GM18907 (cell line): ENCODE data around the gene OCA2.
"Not testable (repeated sequence)": the region's sequence is repeated elsewhere in the genome, so short reads cannot be mapped to it uniquely, and the experiment has no call there.

Experiments
- ATAC-seq: cut with Tn5 transposase; IDR thresholded peaks from one replicate; pipeline ENCODE4 v1.9.1; 2021; ENCODE audit warnings: mild to moderate bottlenecking, moderate library complexity; ENCODE audit not compliant: unreplicated experiment

The OCA2 gene

DNA sequence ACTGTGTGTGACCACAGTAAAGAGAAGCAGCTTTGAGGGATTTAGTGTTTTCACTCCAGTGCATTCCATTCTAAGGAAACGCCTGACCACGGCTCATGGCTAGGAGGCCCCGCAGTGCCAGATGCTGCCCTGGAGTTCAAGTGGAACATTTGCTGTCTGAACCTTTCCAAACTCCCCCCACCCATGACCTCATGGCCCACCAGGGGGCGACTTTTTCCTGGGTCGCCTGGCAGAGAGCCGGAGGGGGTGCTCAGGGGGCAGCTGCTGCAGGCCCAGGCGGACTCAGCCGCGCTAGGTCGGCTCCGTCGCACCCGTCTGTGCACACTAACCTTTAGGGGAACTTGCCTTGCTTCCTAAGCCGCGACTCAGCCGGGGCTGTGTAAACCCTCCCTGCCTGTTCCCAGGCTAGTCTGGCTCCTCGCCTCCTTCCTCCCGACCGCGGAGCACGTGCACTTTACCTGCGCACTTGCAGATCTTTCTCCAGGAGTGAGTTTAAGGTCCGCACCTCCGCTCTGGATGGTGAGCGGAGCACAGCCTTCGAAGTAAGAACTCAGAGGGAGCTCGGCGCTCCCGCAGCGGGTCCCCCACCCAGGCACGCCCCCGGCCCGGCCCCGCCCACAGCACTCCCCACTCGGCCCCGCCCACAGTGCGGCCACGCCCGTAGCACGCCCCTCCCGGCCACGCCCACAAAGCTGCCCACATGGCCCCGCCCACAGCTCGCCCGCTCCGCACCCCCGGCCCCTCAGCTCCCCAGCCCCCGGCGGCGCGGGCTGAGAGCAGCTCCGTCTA, at the start of gene OCA2:
Gene OCA2, minus strand, starts transcription at position 550 of the 789 bp plus-strand sequence. CDS start 17,441 bp downstream, outside the sequence.
- ATAC-seq = no peak

DNA sequence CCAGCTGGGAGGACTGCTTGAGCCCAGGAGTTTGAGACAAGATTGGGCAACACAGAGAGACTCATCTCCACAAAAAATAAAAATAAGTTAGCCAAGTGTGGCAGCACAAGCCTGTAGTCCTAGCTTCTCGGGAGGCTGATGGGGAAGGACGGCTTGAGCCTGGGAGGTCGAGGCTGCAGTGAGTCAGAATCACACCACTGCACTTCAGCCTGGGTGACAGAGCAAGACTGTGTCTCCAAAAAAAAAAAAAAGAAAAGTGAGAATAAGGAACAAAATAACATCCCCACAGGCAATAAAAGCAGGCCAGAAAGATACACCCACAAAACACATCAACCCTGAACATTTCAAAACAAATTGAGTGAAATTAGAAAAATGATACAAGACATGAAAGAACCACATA, 48.7 kb upstream of the OCA2 start:
- no peak for ATAC-seq

DNA sequence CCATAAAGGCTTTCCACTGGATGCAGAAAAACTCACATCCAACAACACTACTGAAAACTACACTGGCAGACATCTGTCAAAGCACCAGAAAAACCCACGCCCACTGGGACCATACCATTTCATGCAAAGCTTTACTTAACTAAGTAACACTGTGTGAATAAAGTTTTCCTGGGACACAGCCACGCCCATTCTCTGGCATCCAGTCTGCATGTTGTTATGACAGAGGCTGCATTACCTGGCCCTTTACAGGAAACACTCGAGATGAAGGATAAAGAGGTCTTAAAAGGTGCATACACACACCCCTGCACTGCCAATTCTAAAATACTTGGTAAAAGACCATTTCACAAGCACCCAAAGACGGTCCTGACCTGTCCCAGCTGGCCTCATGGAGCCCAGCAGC, 46.3 kb upstream of the OCA2 start:
- not testable (repeated sequence) for ATAC-seq

DNA sequence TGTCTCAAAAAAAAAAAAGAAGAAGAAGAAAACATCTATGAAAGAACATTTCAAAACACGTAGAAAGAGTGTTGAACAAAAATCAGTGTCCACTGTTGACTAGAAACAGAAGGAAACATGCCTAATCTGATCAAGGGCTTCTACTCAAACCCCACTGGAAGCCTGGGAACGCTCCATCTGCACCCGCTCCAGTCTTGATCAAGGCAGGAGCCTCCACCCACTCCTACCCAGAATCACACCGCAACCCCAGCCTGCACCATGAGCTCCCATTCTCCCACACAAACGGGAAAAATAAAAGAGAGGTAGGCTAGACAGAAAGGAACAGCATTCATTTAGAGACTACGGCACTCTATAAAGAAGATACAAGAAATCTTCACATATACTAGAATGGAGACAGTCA, 40.9 kb upstream of the OCA2 start:
- no peak for ATAC-seq

DNA sequence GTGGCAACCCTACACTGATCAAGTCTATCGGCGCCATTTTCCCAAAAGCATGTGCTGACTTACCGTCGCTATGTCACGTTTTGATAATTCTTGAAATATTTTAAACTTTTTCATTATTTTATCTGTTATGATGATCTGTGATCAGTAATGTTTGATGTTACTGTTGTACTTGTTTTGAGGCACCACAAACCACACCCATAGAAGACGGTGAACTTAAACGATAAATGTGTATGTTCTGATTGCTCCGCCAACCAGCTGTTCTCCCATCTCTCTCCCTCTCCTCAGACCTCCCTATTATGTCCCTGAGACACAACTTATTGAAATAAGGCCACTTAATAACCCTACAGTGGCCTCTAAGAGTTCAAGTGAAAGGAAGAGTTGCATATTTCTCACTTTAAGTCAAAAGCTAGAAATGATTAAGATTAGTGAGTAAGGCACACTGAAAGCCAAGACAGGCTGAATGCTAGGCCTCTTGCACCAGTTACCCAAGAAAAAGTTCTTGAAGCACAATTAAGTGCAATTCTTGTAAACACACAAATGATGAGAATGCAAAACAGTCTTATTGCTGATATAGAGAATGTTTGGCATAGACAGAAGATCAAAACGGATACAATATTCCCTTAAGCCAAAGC, 38.4 kb upstream of the OCA2 start:
- not testable (repeated sequence) for ATAC-seq

DNA sequence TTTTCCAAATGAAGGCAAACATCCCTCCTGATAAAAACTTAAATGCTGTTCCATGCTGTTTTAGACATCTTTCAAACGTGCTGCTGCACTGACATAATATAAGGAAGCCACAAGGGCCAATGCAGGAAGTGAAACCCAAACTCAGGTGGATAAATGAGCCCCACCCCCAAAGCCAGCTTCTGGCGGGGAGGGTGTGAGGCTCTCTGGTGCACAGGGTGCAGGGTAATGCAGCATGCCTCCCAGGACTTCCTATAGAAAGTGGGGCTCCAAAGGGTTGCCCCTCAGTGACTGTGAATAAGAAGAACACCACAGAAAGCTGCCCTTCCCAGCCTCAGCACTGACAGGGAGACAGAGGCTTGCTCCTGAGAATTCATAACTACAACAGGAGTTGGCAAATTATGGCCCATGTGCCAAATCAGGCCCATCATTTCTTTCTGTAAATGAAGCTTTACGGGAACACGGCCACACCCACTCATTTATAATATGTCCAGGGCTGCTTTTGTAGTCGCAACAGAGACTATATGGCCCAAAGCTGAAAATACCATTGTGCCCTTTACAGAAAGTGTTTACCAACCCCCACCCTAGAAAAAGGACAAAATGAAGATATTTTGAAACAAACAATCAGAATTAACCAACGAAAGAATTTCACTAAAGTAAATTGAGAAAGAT, 37.3 kb upstream of the OCA2 start:
- ATAC-seq = peak; percentile 100

DNA sequence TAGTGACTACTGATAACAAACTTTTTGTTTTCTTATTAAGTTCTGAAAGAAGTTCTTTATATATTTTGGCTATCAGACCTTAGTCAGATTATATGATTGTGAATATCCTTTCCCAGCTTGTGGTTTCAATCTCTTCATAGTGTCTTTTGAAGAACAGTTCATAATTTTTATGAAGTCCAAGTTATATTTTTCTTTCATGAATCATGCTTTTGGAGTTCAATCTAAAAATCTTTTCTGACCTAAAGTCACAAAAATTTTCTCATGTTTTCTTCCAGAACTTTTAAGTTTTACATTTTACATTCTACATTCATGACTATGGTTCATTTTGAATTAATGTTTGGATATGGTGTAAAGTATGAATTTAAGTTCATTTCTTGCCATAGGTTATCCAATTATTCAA, 34.2 kb upstream of the OCA2 start:
- no peak for ATAC-seq

DNA sequence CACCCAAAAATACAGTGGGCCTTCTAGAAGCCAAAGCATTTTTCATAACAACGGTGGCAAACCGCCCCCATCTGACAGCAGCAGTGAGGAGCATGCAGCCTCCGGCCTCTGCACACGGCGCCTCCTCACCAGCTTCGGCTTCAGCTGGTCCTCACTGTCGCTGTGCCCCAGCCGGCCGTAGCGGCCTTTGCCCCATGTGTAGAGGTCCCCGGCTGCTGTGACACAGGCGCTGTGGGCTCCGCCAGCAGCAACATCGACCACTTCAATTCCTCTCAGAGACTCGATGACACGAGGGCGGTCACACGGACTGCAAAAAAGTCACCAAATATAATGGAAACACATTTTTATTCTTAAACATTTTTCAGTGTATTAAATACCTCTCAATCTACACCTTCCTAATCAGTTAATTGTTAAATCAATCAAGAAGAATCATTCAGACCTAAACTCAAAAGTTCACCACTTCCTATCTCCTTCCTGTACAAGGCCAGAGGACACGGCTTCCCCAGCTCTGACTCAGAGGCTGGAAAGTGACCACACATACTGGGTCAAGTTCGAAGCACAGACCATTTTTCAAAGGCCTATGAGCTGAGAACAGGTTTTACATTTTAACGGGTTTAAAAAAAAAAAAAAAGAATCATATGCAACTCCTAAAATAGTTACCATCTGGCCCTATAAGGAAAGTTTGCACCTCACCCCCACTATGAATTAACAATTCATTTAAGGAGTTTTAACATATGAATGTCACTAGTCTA, 33.6 kb upstream of the OCA2 start:
- no peak for ATAC-seq

DNA sequence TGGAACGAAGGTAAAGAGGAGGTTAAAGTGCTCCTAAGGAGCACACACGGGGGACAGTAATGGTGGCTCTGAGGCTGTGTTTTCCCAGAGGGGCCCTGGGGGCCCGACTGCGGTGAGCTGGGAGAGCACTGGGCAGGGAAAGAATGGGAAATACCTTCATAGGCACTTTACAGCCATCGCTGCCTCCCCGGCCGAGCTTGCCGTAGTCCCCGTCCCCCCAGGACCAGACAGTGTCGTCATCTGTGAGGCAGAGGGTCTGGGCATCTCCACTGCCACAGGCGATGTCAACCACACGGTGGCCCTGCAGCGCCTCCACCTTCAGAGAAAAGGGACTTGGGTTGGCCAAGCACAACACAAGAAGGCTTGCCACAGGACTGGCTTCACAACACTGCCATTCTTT, 32.8 kb upstream of the OCA2 start:
- no peak for ATAC-seq

DNA sequence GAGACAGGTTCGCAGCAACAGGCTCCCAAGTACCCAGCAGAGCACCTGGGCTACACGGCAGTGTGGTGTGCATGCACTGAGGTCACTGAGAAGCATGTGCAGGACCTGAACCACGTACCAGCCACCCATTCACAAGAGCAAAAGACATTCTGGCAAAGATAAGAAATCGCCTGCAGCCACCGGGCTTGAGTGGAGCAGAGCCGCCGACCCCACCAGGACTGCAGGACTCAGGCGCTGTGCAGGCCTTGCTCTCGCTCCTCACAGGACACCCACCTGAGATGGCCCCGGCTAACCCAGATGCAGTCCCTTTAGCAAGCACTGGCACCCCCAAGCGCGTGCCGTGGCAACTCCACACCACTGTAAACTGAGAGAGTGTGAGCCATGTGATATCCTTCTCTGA, 32.3 kb upstream of the OCA2 start:
- no peak for ATAC-seq

DNA sequence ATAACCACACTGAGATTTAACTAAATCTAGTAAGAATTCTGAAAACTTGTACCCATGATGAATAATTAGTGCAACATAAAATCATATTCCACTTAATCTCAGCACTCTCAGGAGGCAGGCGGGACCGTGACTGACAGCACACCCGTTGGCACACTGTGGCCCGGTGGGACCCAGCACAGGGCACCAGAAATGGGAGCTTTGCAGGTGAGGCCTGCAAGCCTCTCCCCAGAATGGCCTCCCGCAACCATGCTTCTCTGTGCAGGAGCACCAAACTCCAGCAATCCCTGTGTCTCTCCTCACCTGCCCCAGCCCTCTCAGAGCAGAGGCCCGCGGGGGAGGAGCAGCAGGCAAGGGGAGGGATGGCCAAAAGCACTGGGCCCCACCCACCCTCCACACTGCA, 31.5 kb upstream of the OCA2 start:
- ATAC-seq = no peak

DNA sequence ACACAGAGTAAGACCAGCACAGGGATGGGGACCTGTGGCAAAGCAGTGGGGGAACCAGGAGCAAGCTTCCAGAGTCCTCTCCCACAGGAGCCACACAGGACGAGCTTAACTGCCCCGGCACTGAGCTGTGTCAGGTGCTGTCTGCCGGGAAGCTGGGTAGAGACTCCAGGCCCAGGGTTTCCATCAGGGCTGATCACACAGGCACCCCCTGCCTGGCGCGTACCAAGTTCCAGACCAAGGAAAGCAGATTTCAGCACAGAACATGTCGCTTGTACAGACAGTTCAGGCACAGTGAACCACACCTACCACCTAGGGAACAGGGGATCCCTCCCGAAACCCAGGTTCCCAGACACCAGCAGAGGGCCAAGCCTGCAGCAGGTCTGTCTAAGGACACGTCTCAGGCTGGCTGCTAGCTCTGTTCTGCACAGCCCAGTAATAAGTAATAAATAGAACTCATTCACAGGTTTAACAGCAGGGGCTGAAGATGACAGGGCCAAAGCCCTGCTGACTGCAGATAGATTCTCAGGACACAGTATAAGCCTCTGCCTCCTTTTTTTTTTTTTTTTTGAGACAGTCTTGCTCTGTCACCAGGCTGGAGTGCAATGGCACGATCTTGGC, 30.2 kb upstream of the OCA2 start:
- ATAC-seq = no peak

DNA sequence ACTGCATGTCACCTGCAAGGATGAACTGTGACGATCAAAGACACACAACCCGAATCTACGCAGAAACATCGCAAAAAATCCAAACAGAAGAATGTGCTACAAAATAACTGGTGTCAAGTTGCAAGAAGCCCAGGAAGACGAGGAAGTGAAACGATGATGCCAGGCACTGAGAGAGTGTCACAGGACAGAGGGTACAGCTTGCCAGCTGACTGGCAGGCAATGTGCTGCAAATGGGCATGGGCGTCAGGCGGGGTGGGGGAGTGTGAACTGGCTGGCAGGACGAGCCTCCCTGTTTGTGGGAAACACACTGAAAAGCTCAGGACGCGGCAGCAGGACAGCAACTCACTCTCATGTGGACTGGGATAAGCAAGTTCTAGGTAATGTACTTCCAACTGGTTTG, 28.9 kb upstream of the OCA2 start:
- no peak for ATAC-seq

DNA sequence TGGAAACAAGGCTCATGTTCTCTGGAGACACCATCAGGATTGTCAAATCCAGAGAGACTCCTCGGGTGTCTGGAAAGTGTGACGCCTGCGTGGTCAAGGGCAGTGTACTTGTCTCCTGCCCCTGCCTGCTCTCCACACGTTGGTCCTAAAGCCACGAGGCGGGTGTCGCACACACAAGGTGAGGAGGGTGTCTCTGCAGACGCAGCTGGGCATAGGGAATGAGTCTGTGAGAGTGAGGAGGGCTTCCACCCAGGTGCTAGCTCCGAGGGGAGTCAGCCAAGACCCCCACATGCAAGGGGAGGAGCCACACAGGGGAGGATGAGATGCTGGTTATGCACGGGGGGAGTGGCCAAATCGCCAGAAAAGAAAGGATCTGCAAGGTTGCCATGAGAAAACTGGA, 27.9 kb upstream of the OCA2 start:
- no peak for ATAC-seq

DNA sequence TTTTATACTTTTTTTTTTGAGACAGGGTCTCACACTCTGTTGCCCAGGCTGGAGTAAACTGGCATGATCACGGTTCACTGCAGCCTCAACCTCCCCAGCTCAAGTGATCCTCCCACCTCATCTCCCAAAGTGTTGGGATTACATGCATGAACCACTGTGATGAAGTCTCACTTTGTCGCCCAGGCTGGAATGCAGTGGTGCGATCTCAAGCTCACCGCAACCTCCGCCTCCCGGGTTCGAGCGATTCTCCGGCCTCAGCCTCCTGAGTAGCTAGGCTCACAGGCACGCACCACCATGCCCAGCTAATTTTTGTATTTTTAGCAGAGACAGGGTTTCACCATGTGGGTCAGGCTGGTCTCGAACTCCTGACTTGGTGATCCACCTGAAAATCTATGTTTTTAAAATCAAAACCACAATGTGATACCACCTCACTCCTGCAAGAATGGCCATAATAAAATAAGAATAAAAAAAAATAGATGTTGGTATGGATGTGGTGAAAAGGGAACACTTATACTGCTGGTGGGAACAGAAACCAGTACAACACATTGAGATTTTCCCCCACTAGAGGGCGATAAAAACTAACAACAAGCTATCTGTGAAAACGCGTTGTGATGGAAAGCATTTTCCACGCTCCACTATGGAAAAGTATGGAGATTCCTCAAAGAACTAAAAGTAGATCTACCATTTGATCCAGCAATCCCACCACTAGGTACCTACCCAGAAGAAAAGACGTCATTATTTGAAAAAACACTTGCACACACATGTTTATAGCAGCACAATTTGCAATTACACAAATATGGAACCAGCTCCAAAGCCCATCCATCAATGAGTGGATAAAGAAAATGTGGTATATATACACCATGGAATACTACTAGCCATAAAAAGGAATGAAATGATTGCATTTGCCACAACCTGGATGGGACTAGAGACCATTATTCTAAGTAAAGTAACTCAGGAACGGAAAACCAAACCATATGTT, 26.8 kb upstream of the OCA2 start:
- ATAC-seq = no peak

DNA sequence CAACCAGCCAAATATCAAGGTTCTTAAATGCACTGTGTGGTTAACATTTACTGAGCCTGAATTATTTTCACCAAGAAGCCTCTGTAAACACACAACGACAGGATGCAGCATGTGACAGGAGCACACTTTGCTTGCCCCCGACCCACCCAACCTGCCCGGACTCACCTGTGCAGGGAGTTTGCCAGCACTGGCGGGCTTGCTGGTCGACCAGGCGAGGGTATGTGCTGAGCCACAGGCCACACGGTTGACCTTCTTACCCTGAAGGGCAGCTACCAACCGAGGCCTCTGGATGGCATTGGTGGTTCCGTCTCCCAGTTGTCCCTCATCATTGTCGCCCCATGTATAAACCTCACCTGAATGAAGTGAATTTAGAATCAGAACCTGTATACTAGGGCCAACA, 25.7 kb upstream of the OCA2 start:
- ATAC-seq = no peak

DNA sequence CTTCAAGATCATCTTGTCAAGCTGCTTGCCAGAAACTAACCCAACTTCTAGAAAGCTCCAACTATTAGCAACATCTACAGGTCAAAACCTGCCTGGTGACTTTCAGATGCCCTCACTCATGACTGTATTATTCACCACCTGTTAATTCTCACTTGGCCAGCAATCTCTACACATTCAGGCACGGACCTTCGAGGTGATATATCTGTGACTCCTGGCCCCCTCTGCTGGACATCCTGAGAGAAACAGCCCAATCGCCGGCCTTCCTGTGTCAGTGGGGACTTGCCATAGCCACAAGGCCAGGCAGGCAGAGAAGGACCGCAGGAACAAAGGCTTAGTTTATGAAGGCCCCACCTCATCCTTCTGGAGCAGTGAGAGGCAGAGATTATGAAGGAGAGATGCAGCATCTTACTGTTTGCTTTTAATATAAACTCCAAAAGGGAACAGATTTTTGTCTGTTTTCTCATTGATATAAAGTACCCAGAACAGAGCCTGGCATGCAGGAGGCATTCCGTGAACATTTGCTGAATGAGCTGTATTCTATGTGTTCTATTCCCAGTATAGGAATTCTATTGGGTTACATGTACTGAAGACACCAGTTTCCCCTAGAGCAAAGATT, 24.4 kb upstream of the OCA2 start:
- ATAC-seq = peak; percentile 71

DNA sequence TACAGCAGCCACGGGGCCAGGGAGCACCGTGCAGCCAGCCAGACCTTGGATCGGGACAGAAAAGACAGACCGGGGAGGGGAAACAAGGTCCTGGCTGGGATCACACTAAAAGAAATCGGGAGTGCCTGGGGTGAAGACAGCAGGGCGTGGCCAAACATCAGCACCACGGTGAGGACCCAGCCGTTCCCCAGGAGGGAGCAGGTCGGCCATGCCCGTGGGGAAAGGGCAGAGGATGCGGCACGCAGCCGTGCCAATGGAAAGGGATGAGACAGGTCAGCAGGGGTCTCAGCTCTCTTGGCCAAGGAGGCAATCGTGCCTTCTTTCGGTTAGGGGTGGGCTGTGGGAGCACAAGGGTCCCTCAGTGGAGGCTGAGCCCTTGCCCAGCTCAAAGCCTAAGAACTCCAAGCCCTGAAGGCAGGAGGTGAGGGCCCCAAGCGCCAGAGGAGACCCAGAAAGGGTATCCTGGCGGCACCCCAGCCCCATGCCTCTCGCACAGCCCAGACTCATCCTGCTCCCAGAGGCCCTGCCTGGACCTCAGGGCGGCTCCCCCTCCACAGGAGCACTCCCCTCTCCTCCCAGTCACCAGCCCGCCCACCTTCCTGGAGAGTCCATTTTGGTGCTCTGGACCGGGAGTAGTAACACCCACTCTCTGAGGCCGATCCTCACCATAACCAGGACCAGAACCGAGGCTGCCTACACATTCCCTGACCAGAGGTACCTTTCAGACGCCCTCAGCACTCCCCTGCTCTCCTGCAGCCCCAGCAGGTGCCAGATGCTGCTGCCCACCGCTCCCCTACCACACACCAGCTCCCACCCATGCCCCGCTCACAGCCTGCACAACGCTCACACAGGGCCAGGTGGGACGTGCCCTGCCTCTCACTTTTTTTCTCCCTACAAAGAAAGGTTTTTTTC, 23.2 kb upstream of the OCA2 start:
- ATAC-seq = no peak
